Measurements from ENCODE around the gene CELF4. TPM values are rescaled to one million over a fixed set of nuclear protein-coding genes. Genes with fewer than 3 reads are reported as not detected.

Gene CELF4
- total RNA-seq, 1 experiment from 2014 or later, result 0.11 TPM

GRCh38 chr18:37575646-37576045, 10.0 kb upstream of the CELF4 start:
- Histone ChIP-seq H3K27me3 (replicated peaks; ENCODE audit: control insufficient read depth, insufficient read depth, low read length) (no peaks in the 10 kb centered on the region), H3K4me1 (no peaks in the 10 kb centered on the region), H3K4me3 (ENCODE audit: low read depth, low read length) (no peak overlapping the region), H3K9me3 (no peaks in the 10 kb centered on the region), H3K36me3 (ENCODE audit: control insufficient read depth, insufficient read depth, low read length) (no peaks in the 10 kb centered on the region)
- H3K4me1 Mint-ChIP-seq (ENCODE audit: low read depth, unreplicated experiment), result no peaks in the 10 kb centered on the region
- DNase-seq, result no peak
- no peaks in the 10 kb centered on the region for H3K36me3 Mint-ChIP-seq (ENCODE audit: insufficient read depth, unreplicated experiment)
- no peak overlapping the region for H3K4me3 Mint-ChIP-seq (ENCODE audit: unreplicated experiment)
- TF ChIP-seq CTCF (IDR thresholded peaks at IDR 0.05; ENCODE audit: insufficient read depth in 1 of 2, low read depth in 1 of 2, low read length in 1 of 2, severe bottlenecking in 1 of 2, unreplicated experiment in 1 of 2), result no peak
- peaks cover 7% of the 10 kb centered on the region for H3K27me3 Mint-ChIP-seq (ENCODE audit: insufficient read depth, unreplicated experiment)
- H3K27ac Mint-ChIP-seq (ENCODE audit: unreplicated experiment), result no peak overlapping the region
- ChIA-PET CTCF (no interaction called here), POLR2A (no interaction called here)
- intact Hi-C loops (cut with micrococcal nuclease; ENCODE audit: unreplicated experiment), result no loop called here
- H3K9me3 Mint-ChIP-seq (ENCODE audit: unreplicated experiment), result no peaks in the 10 kb centered on the region
- no TSS peak for BruUV-seq (replicated peaks)

- no peaks in the 10 kb centered on the region for H3K9me3 Mint-ChIP-seq (ENCODE audit: unreplicated experiment)
- Histone ChIP-seq H3K4me1 (no peaks in the 10 kb centered on the region), H3K4me3 (ENCODE audit: low read depth, low read length) (no peak overlapping the region), H3K27me3 (replicated peaks; ENCODE audit: control insufficient read depth, insufficient read depth, low read length) (no peaks in the 10 kb centered on the region), H3K36me3 (ENCODE audit: control insufficient read depth, insufficient read depth, low read length) (no peaks in the 10 kb centered on the region), H3K9me3 (no peaks in the 10 kb centered on the region)
- DNase-seq, result no peak
- no peak overlapping the region for H3K4me3 Mint-ChIP-seq (ENCODE audit: unreplicated experiment)
- no TSS peak for BruUV-seq (replicated peaks)
- intact Hi-C loops (cut with micrococcal nuclease; ENCODE audit: unreplicated experiment), result no loop called here
- TF ChIP-seq CTCF (IDR thresholded peaks at IDR 0.05; ENCODE audit: insufficient read depth in 1 of 2, low read depth in 1 of 2, low read length in 1 of 2, severe bottlenecking in 1 of 2, unreplicated experiment in 1 of 2), result no peak
- H3K36me3 Mint-ChIP-seq (ENCODE audit: insufficient read depth, unreplicated experiment), result no peaks in the 10 kb centered on the region
- H3K27ac Mint-ChIP-seq (ENCODE audit: unreplicated experiment), result no peak overlapping the region
- CTCF ChIA-PET, result no interaction called here
- POLR2A ChIA-PET, result no interaction called here
- no peaks in the 10 kb centered on the region for H3K4me1 Mint-ChIP-seq (ENCODE audit: low read depth, unreplicated experiment)
- H3K27me3 Mint-ChIP-seq (ENCODE audit: insufficient read depth, unreplicated experiment), result peaks cover 8% of the 10 kb centered on the region
These were observed 8.5 kb upstream of the CELF4 start for GRCh38 chr18:37574113-37574512.

- Histone ChIP-seq H3K4me3 (ENCODE audit: low read depth, low read length) (no peak overlapping the region), H3K9me3 (no peaks in the 10 kb centered on the region), H3K4me1 (no peaks in the 10 kb centered on the region), H3K36me3 (ENCODE audit: control insufficient read depth, insufficient read depth, low read length) (no peaks in the 10 kb centered on the region), H3K27me3 (replicated peaks; ENCODE audit: control insufficient read depth, insufficient read depth, low read length) (no peaks in the 10 kb centered on the region)
- no peak for TF ChIP-seq CTCF (IDR thresholded peaks at IDR 0.05; ENCODE audit: insufficient read depth in 1 of 2, low read depth in 1 of 2, low read length in 1 of 2, severe bottlenecking in 1 of 2, unreplicated experiment in 1 of 2)
- H3K36me3 Mint-ChIP-seq (ENCODE audit: insufficient read depth, unreplicated experiment), result no peaks in the 10 kb centered on the region
- H3K9me3 Mint-ChIP-seq (ENCODE audit: unreplicated experiment), result no peaks in the 10 kb centered on the region
- H3K27me3 Mint-ChIP-seq (ENCODE audit: insufficient read depth, unreplicated experiment), result peaks cover 8% of the 10 kb centered on the region
- H3K27ac Mint-ChIP-seq (ENCODE audit: unreplicated experiment), result no peak overlapping the region
- POLR2A ChIA-PET, result no interaction called here
- no peaks in the 10 kb centered on the region for H3K4me1 Mint-ChIP-seq (ENCODE audit: low read depth, unreplicated experiment)
- no TSS peak for BruUV-seq (replicated peaks)
- no peak for DNase-seq
- CTCF ChIA-PET, result no interaction called here
- no peak overlapping the region for H3K4me3 Mint-ChIP-seq (ENCODE audit: unreplicated experiment)
- intact Hi-C loops (cut with micrococcal nuclease; ENCODE audit: unreplicated experiment), result no loop called here
These were observed 7.1 kb upstream of the CELF4 start for GRCh38 chr18:37572736-37573135.
